ENCODE data around the gene MATN1.

MATN1 gene

DNA sequence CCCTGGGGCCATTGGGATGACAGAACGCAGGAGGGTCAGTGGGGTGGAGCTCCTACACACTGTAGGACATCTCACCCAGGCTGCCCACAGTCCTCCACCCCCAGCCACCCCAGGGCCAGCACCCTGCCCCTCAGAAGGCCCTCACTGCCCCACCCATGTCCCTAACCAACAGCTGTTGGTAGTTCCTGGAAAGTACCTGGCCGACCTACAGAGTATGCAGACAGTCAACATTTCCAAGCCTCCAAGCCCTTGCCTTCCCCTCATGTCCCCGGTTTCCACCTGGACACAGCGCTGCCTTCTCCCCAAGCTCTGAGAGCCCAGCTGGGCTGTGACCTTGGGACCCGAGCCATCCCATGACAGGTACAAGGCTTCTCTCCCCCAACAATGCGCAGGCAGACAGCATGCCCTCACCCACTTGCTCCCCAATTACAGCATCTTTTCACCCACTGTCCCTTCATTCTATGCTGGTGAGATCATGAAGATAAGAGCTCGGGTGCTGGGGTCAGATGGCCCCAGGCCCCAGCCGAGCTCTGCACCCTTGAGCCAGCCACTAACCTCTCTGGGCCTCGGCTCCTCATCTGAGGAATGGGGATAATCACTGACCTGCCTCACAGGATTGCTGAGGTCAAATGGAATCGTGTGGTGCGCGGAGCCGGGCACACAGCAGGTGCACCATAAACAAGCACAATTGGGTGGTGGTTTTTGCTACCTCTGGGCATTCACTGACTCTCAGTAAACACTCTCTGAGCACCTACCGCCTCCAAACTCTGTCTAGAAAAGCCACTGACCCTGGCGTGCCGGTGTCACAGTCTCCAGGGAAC lies 23.0 kb upstream of the MATN1 start:
- no peaks in the 10 kb centered on the region for H3K27me3 ChIP-seq (ENCODE audit: insufficient read depth, low read depth, severe bottlenecking)
- DNase-seq = no peak
- peak overlapping the region; percentile 94 for H3K27ac ChIP-seq
- H3K36me3 ChIP-seq = no peaks in the 10 kb centered on the region
- no peaks in the 10 kb centered on the region for H3K9me3 ChIP-seq (ENCODE audit: severe bottlenecking)
- H3K4me3 ChIP-seq (ENCODE audit: low read depth, low read length) = no peak overlapping the region
- TF ChIP-seq, protein P1, sequence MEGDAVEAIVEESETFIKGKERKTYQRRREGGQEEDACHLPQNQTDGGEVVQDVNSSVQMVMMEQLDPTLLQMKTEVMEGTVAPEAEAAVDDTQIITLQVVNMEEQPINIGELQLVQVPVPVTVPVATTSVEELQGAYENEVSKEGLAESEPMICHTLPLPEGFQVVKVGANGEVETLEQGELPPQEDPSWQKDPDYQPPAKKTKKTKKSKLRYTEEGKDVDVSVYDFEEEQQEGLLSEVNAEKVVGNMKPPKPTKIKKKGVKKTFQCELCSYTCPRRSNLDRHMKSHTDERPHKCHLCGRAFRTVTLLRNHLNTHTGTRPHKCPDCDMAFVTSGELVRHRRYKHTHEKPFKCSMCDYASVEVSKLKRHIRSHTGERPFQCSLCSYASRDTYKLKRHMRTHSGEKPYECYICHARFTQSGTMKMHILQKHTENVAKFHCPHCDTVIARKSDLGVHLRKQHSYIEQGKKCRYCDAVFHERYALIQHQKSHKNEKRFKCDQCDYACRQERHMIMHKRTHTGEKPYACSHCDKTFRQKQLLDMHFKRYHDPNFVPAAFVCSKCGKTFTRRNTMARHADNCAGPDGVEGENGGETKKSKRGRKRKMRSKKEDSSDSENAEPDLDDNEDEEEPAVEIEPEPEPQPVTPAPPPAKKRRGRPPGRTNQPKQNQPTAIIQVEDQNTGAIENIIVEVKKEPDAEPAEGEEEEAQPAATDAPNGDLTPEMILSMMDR (IDR thresholded peaks at IDR 0.05; ENCODE audit: low read depth, low read length) = no peak

DNA sequence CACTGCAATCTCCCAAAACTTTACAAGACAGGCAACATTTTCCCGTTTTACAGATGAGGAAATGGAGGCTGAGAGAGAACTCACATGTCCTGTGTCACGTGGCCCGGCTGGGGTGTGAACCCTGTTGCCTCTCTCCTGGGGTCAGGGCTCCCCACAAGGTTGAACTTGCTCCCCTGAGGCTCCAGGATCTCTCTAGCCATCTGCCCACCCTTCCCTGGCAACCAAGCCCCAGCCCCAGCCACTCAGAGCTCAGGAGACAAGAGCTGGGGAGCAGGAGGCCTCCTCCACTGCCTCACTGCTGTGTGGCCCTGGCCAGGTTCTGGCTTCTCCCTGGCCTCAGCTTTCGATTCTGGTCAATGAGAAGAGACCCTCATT lies 22.4 kb upstream of the MATN1 start:
- Histone ChIP-seq H3K4me3 (ENCODE audit: low read depth, low read length) (no peak overlapping the region), H3K9me3 (ENCODE audit: severe bottlenecking) (no peaks in the 10 kb centered on the region), H3K36me3 (no peaks in the 10 kb centered on the region), H3K27ac (peak overlapping the region; percentile 94), H3K27me3 (ENCODE audit: insufficient read depth, low read depth, severe bottlenecking) (no peaks in the 10 kb centered on the region)
- TF ChIP-seq, protein P1 (IDR thresholded peaks at IDR 0.05; ENCODE audit: low read depth, low read length) = no peak
- DNase-seq = peak; percentile 20

DNA sequence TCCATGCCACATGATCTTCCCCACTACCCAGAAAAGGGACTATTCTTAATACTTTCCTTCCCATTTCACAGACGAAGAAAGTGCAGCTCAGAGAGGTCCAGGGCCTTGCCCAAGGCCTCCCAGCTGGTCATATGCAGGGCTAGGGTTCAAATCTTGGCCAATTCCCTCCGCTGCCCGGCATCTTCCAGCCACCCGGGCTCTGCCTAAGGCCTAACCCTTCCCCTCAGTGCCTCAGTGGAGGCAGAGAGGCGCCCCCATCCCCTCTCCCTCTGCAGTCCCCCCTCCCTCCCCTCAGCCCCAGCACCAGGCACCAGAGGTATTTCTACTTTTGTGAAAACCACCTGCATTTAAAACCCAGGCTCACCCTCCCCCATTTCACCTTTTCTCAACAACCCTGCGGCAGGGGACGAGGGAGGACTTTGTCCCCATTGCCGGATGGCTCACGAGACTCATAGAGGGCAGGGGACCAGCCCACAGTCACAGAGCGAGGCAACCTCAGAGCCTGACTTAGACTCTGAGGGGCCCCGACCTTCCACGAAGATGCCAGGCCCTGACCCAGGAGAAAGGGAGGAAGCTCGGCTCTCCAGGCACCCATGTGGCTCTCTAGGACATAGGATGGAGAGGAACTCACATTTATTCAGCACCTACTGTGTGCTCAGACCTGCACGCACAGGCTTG lies 21.9 kb upstream of the MATN1 start:
- no peaks in the 10 kb centered on the region for H3K9me3 ChIP-seq (ENCODE audit: severe bottlenecking)
- H3K27me3 ChIP-seq (ENCODE audit: insufficient read depth, low read depth, severe bottlenecking) = no peaks in the 10 kb centered on the region
- H3K36me3 ChIP-seq = no peaks in the 10 kb centered on the region
- no peak for DNase-seq
- peak overlapping the region; percentile 94 for H3K27ac ChIP-seq
- TF ChIP-seq, protein P1 (IDR thresholded peaks at IDR 0.05; ENCODE audit: low read depth, low read length) = no peak
- no peak overlapping the region for H3K4me3 ChIP-seq (ENCODE audit: low read depth, low read length)

DNA sequence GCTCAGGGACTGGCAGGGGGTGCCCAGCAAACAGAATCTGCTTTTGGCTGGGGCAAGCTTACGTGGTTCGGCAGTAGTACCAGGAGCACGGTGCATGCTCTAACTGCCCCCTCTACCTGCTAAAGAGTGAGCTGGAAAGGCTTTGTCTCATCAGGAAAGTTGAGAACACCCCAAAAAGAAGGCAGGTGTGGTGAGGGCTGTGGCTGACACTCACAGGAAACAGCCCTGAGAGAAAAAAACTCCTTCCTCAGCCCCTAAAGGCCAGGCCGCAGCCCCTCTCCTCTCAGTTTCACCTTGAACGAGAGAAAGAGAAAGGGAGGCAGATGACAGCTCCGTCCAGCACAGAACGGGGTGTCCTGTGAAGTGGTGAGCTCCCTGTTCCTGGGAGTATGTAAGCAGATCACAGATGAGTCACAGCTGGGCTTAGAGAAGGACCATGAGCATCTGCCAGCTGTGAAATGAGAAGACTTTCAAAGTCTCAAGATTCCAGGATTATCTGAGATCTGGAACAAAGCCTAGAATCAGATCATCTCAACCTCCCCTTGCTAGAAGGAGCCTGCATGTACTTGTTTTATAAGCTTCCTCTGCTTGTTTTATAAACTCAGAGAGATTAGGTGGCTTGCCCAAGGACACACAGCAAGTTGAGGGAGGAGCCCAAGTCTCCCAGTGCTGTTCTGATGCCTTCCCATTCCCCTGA lies 20.8 kb upstream of the MATN1 start:
- DNase-seq = no peak
- Histone ChIP-seq H3K27ac (peak overlapping the region; percentile 14), H3K4me3 (ENCODE audit: low read depth, low read length) (no peak overlapping the region), H3K36me3 (no peaks in the 10 kb centered on the region), H3K27me3 (ENCODE audit: insufficient read depth, low read depth, severe bottlenecking) (no peaks in the 10 kb centered on the region), H3K9me3 (ENCODE audit: severe bottlenecking) (no peaks in the 10 kb centered on the region)
- TF ChIP-seq, protein P1 (IDR thresholded peaks at IDR 0.05; ENCODE audit: low read depth, low read length) = no peak

DNA sequence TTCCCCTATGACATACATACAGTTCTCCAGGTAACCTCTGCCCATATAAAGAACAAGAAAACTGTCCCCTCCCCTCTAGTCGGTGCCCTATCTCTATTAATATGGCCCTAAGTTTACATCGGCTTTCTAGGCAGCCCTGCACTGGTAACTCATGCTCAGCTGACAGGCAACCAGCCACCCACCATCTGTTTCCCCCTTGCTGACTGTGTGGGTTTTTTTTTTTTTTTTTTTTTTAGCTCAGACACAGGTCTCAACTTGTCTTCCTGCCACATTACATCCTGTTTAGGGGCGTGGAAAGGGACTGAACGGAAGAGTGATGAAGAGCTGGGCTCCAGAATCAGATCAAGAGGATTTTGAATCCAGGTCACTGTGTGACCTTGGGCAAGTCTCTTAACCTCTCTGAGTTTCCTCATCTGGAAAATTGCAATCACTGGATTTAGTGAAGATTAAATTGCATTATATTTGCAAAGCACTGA lies 20.2 kb upstream of the MATN1 start:
- peak overlapping the region; percentile 30 for H3K27ac ChIP-seq
- H3K36me3 ChIP-seq = no peaks in the 10 kb centered on the region
- TF ChIP-seq, protein P1 (IDR thresholded peaks at IDR 0.05; ENCODE audit: low read depth, low read length) = no peak
- H3K4me3 ChIP-seq (ENCODE audit: low read depth, low read length) = no peak overlapping the region
- no peaks in the 10 kb centered on the region for H3K27me3 ChIP-seq (ENCODE audit: insufficient read depth, low read depth, severe bottlenecking)
- peak; percentile 67 for DNase-seq
- no peaks in the 10 kb centered on the region for H3K9me3 ChIP-seq (ENCODE audit: severe bottlenecking)

Measured in WERI-Rb-1 (cell line).